GM23248 (cell line): Measurements from ENCODE around the gene NDUFA11.
"Not testable (repeated sequence)": the region's sequence is repeated elsewhere in the genome, so short reads cannot be mapped to it uniquely, and the experiment has no call there.

ENCODE experiments used
- EZH2 ChIP-seq: fragments of 200-600 bp; sonication (generic); IDR thresholded peaks from 2 replicates; pipeline ENCODE4 v1.6.1; 2018; ENCODE audit warnings: antibody characterized with exemption, mild to moderate bottlenecking; ENCODE audit not compliant: insufficient read depth, poor library complexity, severe bottlenecking
- EZH2phosphoT487 ChIP-seq: fragments of 200-600 bp; sonication (generic); IDR thresholded peaks from 2 replicates; pipeline ENCODE4 v1.6.1; 2018; ENCODE audit warnings: antibody characterized with exemption, moderate library complexity, mild to moderate bottlenecking, low read depth; ENCODE audit not compliant: insufficient read depth

DNA sequence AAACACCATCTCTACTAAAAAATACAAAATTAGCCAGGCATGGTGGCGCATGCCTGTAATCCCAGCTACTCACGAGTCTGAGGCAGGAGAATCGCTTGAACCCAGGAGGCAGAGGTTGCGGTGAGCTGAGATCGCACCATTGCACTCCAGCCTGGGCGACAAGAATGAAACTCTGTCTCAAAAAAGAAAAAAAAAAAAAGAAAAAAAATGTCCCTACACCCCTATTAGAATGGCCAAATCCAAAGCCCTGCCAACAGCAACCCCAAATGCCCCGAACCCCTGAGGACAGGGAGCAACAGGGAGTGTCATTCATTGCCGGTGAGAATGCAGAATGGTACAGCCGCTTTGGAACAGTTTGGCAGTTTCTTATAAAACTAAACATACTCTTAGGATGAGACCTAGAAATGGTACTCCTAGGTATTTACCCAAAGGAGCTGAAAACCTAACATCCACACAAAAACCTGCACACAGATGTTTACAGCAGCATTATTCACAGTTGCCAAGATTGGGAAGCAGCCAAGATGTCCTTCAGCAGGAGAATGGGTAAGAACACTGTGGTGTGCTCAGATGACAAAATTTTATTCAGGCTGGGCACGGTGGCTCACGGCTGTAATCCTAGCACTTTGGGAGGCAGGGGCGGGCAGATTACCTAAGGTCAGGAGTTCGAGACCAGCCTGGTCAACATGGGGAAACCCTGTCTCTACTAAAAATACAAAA is 20.3 kb downstream of the NDUFA11 start:
- not testable (repeated sequence) for TF ChIP-seq EZH2, EZH2phosphoT487
